ENCODE results near the gene CDH23. TPM values are rescaled to one million over a fixed set of nuclear protein-coding genes. Genes with fewer than 3 reads are reported as not detected.

The CDH23 gene
- total and polyA plus RNA-seq, 10 of the 15 experiments (the other 5 are each of a cell fraction or from before 2014, with no cell fraction given), result 0.09 to 0.40 (median 0.15) TPM; not detected in 1

GRCh38 chr10:71656220-71656619 is 259.5 kb downstream of the CDH23 start:
- TF ChIP-seq HCFC1 (IDR thresholded peaks at IDR 0.05; ENCODE audit: low read length) (no peak), NR2F1 (conservative IDR thresholded peaks at IDR 0.05) (no peak), CHD2 (IDR thresholded peaks at IDR 0.05; ENCODE audit: borderline replicate concordance, low read depth, low read length) (no peak)
- H3K4me1 ChIP-seq (ENCODE audit: control insufficient read depth, insufficient read depth, low read length), result no peaks in the 10 kb centered on the region
- BruUV-seq (replicated peaks), result no TSS peak
- in situ Hi-C loops (cut with MboI), result no loop called here
- intact Hi-C loops (cut with micrococcal nuclease; ENCODE audit: unreplicated experiment), result no loop called here
- RAD21 ChIA-PET (ENCODE audit: unreplicated experiment), result no interaction called here
- H3K4me2 ChIP-seq (ENCODE audit: control insufficient read depth, insufficient read depth), result no peak overlapping the region
- POLR2A ChIA-PET, result no interaction called here
- H3K27ac ChIP-seq (ENCODE audit: control insufficient read depth, insufficient read depth), result no peak overlapping the region
- no peak overlapping the region for H3K4me3 ChIP-seq
- H3K27me3 ChIP-seq (replicated peaks in 1 of 2; ENCODE audit: control insufficient read depth in 2 of 2, insufficient read depth in 2 of 2, low read length in 1 of 2), result no peaks in the 10 kb centered on the region; a peak in 1 of 4 replicates
- H3K79me2 ChIP-seq (ENCODE audit: control insufficient read depth, insufficient read depth, low read length), result no peaks in the 10 kb centered on the region
- DNase-seq (ENCODE audit: low read depth, low spot score), result no peak
- no peak for ATAC-seq
- WGBS (ENCODE audit: insufficient coverage, insufficient replicate concordance, low lambda C conversion rate, missing lambda C conversion rate), result 20% methylated on average over 7 of the region's 7 CpGs
- CTCF ChIA-PET, result no interaction called here
- SMC1A ChIA-PET (ENCODE audit: uncharacterized antibody, unreplicated experiment), result no interaction called here
- H2AFZ ChIP-seq (ENCODE audit: control insufficient read depth, low read depth, low read length), result no peak overlapping the region
- FAIRE-seq, result no peak
- no peak overlapping the region for H3K9ac ChIP-seq (ENCODE audit: control insufficient read depth, insufficient read depth, low read length)
- H3K36me3 ChIP-seq (ENCODE audit: control insufficient read depth in 2 of 2, insufficient read depth in 2 of 2, low read length in 1 of 2), result no peaks in the 10 kb centered on the region
- H4K20me1 ChIP-seq (ENCODE audit: control insufficient read depth, insufficient read depth), result no peaks in the 10 kb centered on the region
- H3K9me3 ChIP-seq (replicated peaks; ENCODE audit: control insufficient read depth, insufficient read depth, low read length), result no peaks in the 10 kb centered on the region

- FAIRE-seq, result no peak
- TF ChIP-seq PKNOX1 (IDR thresholded peaks at IDR 0.05), result no peak
- TF ChIP-seq IRF4 (IDR thresholded peaks at IDR 0.05; ENCODE audit: low read depth, low read length), result no peak
- TF ChIP-seq CBX5 (IDR thresholded peaks at IDR 0.05; ENCODE audit: low read depth), result no peak
- no peak for TF ChIP-seq CBX3 (IDR thresholded peaks at IDR 0.05; ENCODE audit: borderline replicate concordance, low read depth)
- TF ChIP-seq MEF2A (IDR thresholded peaks at IDR 0.05; ENCODE audit: insufficient read depth, low read depth, low read length), result no peak
- no peak for TF ChIP-seq BHLHE40 (IDR thresholded peaks at IDR 0.05; ENCODE audit: borderline replicate concordance in 1 of 2, low read depth in 2 of 2, low read length in 1 of 2)
- no peak for TF ChIP-seq KLF5 (IDR thresholded peaks at IDR 0.05; ENCODE audit: partially characterized antibody)
- TF ChIP-seq ZNF622 (IDR thresholded peaks at IDR 0.05), result no peak
- TF ChIP-seq SUZ12 (IDR thresholded peaks at IDR 0.05; ENCODE audit: unreplicated experiment), result no peak
- TF ChIP-seq CBFB (IDR thresholded peaks at IDR 0.05; ENCODE audit: low read depth), result no peak
These were observed 261.1 kb downstream of the CDH23 start for GRCh38 chr10:71657604-71658466.

More at GRCh38 chr10:71657604-71658466, 261.1 kb downstream of the CDH23 start:
- H3K4me1 ChIP-seq (ENCODE audit: control insufficient read depth, insufficient read depth, low read length), result no peaks in the 10 kb centered on the region
- no peak overlapping the region for H3K9ac ChIP-seq (ENCODE audit: control insufficient read depth, insufficient read depth, low read length)
- intact Hi-C loops (cut with micrococcal nuclease; ENCODE audit: unreplicated experiment) (no loop called here), in situ Hi-C loops (cut with MboI) (no loop called here)
- H3K4me2 ChIP-seq (ENCODE audit: control insufficient read depth, insufficient read depth), result no peak overlapping the region
- CTCF ChIA-PET, result interaction anchor here (0.6 to 1.4 kb wide), 3 partner anchors 37 to 290 kb away, joined by 3 to 4 read pairs (median 4); no protein-coding TSS in a partner anchor
- H3K27ac ChIP-seq (ENCODE audit: control insufficient read depth, insufficient read depth), result no peak overlapping the region
- no peaks in the 10 kb centered on the region for H3K36me3 ChIP-seq (ENCODE audit: control insufficient read depth in 2 of 2, insufficient read depth in 2 of 2, low read length in 1 of 2)
- WGBS (ENCODE audit: insufficient coverage, insufficient replicate concordance, low lambda C conversion rate, missing lambda C conversion rate), result 50% methylated on average over 9 of the region's 16 CpGs
- POLR2A ChIA-PET, result no interaction called here
- RAD21 ChIA-PET (ENCODE audit: unreplicated experiment), result interaction anchor here (0.9 kb wide), 1 partner anchor 39 kb away, joined by 3 read pairs; no protein-coding TSS in a partner anchor
- H3K4me3 ChIP-seq, result no peak overlapping the region
- no peak overlapping the region for H2AFZ ChIP-seq (ENCODE audit: control insufficient read depth, low read depth, low read length)
- H3K79me2 ChIP-seq (ENCODE audit: control insufficient read depth, insufficient read depth, low read length), result no peaks in the 10 kb centered on the region
- ATAC-seq (no peak), DNase-seq (ENCODE audit: low read depth, low spot score) (no peak)
- no TSS peak for BruUV-seq (replicated peaks)
- SMC1A ChIA-PET (ENCODE audit: uncharacterized antibody, unreplicated experiment), result interaction anchor here (0.8 kb wide), 1 partner anchor 12 kb away, joined by 3 read pairs; no protein-coding TSS in a partner anchor
- no peaks in the 10 kb centered on the region for H3K9me3 ChIP-seq (replicated peaks; ENCODE audit: control insufficient read depth, insufficient read depth, low read length)
- H3K27me3 ChIP-seq (replicated peaks in 1 of 2; ENCODE audit: control insufficient read depth in 2 of 2, insufficient read depth in 2 of 2, low read length in 1 of 2), result no peaks in the 10 kb centered on the region; a peak in 1 of 4 replicates
- no peaks in the 10 kb centered on the region for H4K20me1 ChIP-seq (ENCODE audit: control insufficient read depth, insufficient read depth)

Measured in GM12878 (cell line).